Kidney capillary endothelial cell (primary cell): ENCODE results near the gene RAPGEF6.
"Not testable (repeated sequence)": the region's sequence is repeated elsewhere in the genome, so short reads cannot be mapped to it uniquely, and the experiment has no call there.

Experiments
- DNase-seq: peaks from one replicate; pipeline ENCODE4 v3.0.0-alpha.2; 2018; ENCODE audit warnings: low spot score

Gene RAPGEF6

DNA sequence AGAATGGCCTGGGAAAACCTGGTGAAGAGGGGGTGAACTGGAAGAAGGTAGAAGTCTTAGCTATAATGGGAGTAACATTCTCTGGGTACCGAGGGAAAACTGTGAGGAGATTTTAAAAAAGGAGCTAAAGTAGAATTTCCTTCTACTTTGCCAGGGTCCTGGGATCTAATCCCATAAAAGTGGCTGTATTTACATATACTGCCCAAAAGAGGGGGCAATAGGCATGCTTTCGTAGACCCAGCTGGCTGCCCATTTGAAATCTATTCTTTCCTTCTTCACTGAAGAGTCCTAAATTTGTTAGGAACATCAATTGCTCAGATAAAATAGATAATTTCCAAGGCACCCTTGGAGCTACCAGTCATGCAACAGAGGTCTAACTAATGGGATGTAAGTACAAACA is 212.0 kb downstream of the RAPGEF6 start:
- peak; percentile 14 for DNase-seq

DNA sequence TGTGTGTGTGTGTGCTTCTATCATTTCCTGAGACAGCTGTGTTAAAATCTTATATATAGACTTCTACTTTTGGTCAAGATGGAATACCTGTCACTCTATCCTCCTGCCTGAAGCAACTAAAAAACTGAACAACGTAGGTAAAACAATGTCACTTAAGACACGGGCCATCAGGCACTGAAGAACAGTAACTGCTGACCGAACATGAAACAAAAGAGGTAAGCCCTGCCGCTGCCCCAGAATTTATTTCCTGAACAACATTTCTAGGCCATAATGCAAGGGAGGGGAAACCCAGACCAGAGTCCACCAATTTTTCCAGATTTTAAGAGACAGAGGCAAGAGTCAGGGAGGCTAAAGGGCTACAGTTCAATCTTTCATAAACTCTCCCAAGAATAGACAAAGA is 215.2 kb downstream of the RAPGEF6 start:
- DNase-seq, result no peak

DNA sequence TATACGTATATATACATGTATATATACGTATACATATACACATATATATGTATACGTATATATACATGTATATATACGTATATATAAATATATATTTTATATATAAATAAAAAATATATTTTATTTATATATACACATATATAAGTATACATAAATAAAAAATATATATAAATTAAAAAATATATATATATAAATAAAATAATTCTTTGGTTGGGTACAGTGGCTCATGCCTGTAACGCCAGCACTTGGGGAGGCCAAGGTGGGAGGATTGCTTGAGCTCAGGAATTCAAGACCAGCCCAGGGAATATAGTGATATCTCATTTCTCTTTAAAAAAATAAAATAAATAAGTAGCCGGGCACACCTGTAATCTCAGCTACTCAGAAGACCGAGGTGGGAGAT is 216.2 kb downstream of the RAPGEF6 start:
- DNase-seq, result no peak

DNA sequence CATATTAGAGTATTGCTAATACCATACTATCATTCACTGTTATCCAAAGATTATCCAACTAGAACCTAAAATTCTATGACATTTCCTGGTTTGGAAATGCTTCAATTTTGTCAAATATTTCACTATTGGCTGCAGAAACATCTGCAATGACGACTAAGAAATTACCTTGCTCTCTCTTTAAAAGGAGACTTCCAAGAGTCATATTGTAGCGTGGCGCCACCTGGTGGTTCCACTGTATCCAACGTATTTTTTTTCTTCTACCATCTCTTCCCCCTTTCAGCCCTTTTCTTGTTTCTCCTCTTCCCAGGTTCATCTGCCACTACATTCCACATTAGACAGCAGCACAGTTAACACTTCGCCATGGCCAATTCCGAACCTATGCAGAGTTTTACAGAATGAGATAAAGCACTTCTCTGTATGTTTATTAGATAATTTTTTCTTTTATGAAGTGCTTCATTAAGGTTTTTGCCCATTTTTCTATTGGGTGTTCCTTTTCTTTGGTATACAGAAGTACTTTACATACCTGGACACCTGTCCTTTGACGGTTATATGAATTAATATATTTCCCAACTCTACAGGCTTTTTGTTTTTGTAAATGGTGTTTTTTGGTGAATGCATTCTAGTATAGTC is 217.7 kb downstream of the RAPGEF6 start:
- DNase-seq, result peak; percentile 51

DNA sequence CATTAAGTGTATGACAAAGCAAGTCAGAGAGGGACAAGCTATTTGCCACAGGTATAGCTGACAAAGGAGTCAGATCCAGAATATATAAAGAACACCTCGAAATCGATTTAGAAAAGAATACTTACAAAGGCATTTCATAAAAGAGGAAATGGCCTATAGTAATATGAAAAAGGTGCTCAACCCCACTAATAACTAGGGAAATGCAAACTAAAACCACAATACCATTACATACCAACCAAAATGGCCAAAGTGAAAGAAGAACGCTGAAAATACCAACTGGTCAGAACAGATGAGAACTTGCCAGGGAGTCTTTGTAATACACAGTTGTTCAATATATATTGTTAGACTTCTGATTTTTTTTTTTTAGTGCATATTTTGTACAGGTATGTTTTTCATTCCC is 218.3 kb downstream of the RAPGEF6 start:
- DNase-seq, result no peak

DNA sequence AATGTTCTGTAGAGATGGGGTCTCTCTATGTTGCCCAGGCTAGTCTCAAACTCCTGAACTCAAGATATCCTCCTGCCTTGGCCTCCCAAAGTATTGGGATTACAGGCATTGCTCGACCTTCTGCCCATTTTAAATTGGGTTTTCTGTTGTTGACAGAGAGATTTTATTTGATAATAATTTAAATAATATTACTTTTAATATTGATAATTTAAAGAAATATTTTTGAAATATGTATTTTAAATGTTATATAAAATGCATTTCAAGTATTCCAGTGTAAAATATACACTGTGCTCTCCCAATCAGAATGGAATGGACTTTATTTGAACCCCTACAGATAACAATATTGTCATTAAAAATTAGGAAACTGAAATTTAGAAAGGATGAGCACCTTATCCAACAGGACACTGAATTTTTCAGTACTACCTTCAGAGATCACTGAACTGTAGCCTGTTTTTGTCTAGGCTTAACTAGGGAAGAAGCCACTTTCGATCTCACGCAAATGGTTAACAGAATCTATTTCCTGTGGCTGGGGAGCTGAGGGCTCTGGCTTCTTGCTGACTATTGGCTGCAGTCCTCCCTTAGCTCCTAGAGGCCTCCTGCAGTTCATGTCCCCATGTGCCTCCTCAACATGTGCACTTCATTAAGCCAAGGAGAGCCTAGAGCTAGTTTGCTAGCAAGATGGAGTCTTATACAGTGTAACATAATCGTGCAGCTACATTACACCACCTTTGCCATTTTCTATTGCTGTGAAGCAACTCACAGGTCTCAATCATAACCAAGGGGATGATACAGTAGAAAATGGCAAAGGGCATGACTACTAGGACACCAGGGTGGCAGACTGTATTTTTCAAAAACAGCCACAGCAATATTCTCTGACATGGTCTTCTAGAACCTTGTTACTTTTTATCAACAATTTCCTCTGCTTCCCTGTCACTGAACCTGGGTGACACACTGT is 221.1 kb downstream of the RAPGEF6 start:
- no peak for DNase-seq

DNA sequence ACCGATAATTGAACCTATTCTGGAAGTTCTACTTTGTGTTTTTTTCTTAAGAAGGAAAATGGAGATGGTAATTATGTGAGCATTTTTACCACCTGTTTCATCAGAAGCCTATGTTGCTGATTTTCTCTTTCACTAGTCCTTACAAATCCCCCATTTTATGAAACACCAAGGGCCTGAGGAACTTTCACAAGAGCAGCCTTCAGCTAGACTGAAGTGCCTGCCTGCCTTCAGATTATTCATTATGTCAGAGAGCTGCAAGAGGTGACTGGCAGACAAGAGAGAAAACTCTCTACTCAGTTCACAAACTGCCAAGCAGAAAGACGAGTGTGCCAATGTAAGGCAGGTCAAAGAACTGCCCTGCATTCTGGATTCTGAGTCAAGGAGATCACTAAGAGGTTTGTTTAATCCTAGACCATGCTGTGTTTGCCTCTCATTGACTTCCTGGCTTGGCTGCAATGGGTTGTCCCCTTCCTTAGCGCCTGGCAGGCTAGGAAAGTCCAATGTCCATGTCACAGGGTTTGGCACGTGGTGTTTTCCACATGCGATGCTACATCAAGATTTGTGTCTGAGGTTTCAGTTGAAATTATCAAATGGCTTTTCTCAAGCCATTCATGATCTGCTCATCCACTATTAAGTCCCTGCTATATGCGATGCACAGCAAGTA is 227.9 kb downstream of the RAPGEF6 start:
- no peak for DNase-seq

DNA sequence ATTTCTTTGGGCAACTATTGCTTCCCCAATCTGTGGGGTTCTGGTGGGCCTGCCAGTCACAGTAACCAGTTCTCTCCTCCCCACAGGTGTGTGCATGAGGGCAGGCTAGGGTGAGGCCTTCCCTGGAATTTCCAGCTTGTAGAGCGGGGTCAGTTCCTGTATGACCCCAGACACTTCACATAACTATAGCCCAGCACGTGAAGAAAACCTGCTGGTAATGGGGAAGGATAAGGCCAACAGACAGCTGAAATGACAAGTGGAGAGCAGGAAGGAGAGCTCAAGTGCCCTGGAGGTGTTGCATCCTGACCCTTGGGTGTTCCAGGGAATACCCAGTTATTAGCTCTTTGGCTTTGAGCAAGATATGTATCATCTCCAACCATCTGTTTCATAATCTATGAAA is 229.0 kb downstream of the RAPGEF6 start:
- DNase-seq, result no peak

DNA sequence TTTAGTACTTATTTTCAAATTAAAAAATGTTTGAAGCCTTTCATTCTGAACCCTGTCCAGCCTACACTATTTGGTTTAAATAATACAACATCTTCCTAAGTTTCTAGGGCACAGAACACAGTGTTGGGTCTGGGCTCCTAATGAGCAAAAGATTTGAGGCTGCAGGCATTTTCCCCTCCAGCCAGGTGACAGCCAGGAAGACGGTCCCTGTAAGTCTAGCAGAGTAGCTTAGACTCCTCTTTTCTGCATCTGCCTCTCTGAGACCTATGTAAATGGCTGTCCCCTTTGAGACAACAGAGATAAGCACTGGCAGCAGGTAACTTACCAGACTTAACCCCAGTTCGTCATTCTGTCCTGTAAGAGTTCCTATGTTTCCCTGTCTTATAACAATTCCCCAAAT is 229.4 kb downstream of the RAPGEF6 start:
- no peak for DNase-seq

DNA sequence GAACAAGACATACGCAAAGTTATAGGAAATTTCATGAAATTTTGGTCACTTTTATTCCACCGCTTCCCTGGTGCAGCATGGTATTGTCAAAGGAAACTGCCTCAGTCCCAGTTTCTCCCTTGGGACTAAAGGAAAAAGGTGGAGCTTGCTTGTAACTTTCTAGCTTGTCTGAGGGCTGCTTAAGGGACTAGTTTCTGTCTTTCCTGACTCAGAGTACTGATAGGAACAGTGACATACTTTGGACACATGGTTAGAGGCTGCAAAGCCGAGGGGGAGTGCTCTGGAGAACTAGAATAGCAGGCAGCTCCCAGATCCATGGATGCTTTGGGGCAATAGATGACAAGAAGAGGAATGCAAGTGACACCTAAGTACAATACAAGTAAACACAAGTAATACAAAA is 234.4 kb downstream of the RAPGEF6 start:
- DNase-seq, result no peak

DNA sequence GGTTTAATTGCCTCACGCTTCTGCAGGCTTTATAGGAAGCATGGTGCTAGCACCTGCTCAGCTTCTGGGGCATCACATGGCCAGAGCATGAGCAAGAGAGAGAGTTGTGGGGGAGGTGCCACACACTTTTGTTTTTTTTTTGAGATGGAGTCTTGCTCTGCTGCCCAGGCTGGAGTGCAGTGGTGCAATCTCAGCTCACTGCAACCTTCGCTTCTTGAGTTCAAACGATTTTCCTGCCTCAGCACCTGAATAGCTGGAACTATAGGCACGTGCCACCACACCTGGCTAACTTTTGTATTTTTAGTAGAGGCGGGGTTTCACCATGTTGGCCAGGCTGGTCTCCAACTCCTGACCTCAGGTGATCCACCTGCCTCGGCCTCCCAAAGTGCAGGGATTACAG is 236.0 kb downstream of the RAPGEF6 start:
- DNase-seq, result not testable (repeated sequence)

DNA sequence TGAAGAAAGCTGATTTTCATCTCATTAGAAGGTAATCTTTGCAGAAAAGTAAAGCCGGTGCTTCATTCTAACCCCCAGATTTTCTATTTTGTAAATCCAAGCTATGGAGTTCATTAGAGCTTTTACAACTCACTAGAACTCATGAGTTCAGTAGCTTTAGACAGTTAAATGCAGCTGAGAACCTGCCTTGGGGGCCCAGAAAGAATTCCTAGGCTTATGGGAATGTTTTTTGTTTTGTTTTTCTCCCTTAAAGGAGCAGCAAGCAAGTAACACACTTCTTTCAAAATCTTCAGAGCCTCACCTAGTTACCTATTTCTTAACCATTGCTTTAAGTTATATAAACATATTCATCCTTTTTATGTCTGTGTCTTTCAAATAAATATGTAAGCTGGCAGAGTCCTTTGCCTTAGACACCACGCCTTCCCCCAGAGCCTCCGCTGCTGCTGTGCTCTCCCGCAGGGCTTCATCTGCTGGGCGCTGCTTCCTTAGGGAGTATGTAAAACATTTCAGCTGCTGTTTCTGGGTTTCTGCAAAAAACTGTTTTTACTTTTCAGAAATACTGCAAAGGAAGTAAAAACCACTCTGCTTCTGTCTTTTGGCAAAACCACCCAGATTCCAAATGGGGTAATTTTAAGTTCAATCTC is 238.3 kb downstream of the RAPGEF6 start:
- DNase-seq, result no peak

DNA sequence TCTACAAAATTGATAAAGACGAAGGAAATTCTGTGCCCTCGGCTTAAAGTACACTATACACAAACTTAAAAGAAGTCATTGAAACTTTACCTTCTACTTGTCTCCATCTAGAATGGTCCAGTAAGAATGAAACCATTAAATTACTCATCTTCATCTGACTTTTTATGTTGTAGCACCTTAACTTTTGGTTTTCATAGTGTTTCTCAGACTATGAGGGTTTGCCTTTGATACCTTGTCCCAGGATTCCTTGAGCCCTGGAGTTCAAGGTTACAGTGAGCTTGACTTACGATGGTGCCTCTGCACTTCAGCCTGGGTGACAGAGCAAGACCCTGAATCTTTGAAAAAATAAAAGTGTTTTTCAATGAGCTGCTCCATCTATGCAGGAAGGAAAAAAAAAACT is 239.0 kb downstream of the RAPGEF6 start:
- no peak for DNase-seq

DNA sequence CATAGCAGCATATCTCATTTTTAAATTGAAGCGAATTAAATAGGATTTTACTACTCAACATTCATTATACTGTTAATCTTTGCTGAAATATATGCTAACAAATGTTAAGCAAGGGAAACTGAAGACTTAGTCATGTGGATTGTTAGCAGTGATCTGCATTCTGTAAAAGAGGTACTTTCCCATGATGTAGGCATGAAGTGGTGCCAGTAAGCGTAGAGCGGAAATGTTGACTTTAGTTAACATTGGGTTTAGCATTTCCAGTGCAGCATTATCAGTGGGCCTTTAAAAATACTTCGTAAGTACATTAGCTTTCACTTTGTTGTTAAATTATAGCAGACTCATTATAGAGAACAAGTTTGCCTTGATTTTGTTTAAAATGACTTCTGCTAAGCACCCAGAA is 240.9 kb downstream of the RAPGEF6 start:
- no peak for DNase-seq

DNA sequence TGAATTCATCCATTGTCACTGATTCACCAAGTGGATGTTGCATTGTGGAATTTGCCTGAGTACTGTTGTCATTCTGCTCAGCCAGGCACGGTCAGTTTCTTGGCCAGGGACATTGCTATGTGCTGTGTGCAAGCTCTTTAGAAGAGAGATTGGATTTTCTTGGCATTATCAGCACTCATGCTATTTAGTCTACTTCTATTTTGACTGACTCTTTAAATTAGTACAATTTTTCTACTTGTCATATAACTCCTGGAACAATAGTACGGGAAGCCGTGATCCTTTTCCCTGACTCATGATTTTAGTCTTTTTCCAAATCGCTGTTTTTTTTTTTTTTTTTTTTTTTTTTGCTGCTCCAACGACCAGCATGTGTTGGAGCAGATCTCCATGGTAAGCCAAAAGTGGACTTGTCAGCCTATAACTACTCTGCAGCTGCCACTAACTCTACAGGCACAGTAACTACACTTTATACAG is 241.5 kb downstream of the RAPGEF6 start:
- DNase-seq, result no peak

DNA sequence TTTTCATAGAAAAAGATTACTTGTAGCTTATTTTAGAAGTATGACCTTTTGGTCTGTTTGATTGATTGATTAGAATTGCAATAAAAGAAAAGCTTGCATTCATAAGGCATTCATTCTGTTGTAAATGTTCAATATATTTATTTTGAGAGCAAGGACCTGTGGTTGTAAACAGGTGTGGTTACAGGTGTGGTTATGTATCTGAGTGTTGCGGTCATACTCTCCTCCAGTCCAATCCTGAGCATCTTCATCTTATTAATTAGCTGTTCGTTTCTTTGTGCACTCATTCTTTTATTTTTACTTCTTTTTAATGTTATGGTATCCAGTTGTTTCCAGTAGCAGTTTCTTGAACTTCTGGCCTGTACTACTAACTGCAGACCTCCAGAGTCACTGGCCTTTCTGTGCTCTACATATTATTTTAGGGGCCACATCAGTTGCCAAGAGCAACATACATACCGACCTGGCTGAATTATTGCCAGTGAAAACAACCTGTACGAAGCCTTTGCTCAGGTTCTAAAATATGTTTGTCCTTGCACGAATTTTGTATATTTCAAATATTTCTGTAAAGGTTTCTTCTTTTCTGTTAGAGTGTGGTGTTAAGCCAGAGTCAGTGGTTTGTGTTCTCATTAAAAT is 242.4 kb downstream of the RAPGEF6 start:
- DNase-seq, result no peak

DNA sequence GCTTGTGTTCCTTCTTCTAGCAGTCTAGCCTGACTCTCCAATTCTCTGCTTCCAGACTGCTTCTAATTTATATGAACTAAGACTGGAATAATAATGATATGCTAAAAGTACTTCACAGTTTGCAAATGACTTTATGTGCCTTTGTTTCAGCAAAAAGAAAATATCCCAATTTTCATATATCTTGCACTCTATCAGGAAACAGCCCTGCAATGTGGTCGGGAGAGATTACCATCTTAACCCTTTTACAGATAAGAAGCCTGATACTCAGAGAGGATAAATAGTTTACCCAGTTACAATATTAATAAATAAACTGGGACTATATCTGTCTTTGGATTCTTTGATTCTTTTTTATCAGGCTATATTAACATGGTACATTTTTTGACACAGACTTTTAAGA is 245.2 kb downstream of the RAPGEF6 start:
- DNase-seq, result no peak

DNA sequence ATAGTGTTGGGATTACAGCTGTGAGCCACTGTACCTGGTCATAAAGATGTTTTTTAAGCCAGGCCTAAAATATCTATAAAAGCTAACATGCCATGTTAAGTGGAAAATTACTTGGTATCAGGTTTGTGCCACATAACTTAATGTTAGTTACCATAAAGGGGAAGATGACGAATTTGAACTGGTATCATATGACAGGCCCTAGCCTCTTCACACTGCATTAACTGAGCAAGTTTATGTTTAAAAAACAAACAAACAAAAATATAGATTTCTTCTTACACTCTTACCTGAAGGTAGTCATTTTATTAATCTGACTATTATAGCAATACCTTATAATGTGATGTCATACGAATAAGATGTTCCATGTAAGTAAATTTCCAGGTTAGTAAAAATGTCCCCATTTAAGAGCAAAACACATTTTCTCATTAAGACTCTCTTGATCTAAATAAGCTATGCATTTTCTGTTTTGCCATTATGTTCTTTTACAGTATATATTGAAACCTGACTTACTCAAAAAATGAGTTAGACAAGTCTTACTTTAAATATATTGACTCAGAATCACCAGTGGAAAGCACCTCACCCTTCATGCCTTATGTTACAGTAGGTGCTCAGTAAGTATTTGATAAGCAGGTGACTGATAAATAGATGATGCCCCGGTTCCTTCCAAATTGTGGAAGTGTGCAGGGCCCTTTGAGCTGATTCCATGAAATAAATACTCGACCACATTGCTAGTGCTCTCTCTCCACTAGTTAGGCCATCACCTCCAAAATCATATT is 245.7 kb downstream of the RAPGEF6 start:
- no peak for DNase-seq

DNA sequence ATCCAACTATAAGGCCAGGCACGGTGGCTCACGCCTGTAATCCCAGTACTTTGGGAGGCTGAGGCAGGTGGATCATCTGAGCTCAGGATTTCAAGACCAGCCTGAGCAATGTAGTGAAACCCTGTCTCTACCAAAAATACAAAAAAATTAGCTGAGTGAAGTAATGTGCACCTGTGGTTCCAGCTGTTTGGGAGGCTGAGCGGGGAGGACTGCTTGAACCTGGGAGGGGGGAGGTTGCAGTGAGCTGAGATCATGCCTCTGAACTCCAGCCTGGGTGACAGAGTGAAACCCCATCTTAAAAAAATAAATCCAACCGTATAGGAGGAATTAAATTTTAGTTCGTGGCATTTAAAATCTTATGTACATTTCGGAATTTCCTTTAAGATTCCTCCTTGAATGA is 247.8 kb downstream of the RAPGEF6 start:
- DNase-seq, result no peak

DNA sequence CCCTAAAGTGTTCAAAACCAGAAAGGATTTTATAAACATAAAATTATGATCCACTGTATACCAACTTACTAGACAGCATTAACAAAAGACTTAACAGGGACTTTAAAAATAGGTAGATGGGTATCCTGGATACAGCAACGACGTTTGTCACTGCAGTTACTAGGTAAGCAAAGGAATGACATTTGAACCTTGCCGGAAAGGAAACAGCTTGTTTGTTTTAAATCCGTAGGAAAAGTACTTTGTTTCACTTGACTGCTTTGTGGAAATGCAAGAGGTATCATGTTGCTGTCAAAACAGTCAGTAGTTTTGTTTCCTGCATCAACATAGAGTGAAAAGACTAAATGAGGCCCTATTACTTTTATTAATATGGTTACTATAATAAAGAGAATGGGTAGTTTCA is 248.2 kb downstream of the RAPGEF6 start:
- no peak for DNase-seq

DNA sequence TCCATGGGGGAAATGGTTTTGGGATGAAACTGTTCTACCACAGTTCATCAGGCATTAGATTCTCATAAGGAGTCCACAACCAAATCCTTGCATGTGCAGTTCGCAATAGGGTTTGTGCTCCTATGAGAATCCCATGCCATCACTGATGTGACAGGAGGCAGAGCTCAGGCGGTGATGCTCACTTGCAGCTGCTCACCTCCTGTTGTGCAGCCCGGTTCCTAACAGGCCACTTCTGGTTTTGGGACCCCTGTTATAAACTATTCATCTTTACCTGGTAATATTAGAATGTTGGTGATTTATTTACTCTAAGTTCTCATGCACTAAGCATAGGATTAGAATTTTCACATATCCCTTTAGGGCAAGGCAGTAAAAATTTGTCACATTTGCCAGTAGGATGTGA is 248.9 kb downstream of the RAPGEF6 start:
- DNase-seq, result no peak
